GM19452 (cell line): ENCODE results near the gene XCL2.
A peak's percentile ranks its signal among the peaks of the same experiment; 100 is the strongest.

Source experiments
- ATAC-seq: cut with Tn5 transposase; IDR thresholded peaks from one replicate; pipeline ENCODE4 v1.9.1; 2021; ENCODE audit not compliant: unreplicated experiment

The XCL2 gene

DNA sequence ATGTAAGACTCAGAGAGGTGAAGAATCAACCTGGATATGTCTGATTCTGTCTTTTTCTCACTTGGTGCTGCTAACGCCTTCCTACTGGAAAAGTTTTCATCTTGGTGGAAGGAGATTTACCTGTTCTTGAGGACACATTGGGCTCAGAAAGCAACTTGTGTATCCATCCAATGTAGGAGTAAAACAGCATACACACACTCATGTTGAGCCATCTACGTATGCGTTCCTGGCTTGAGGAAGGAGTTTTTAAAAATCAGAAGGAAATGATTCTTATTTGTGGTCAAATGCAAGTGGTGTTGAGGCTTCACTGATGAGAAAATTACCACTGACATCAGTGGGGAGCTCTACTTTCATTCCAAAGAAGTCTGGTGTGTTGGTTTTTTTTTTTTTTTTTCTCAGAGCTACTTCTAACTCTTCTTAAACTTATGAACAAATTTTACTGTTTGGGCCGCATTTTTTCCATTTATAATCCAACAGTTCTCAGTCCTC is 25.6 kb downstream of the XCL2 start:
- no peak for ATAC-seq

DNA sequence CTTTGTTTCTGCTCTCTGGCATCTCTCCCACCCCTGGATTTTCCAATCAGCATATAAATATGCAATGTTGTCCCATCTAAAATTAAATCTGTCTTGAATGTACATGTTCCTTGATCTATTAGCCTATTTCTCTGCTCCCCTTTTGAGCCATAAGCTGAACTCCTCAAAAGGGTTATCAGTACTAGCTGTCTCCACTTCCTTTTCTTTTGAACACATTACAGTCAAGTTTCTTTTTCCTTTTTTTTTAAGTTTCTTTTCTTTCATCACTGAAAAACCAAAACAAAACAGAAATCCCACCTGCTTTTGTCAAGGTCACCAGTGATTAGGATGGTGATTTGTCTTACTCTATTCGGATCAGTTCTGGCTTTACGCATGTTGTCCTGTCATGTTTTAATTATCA is 29.3 kb downstream of the XCL2 start:
- no peak for ATAC-seq

DNA sequence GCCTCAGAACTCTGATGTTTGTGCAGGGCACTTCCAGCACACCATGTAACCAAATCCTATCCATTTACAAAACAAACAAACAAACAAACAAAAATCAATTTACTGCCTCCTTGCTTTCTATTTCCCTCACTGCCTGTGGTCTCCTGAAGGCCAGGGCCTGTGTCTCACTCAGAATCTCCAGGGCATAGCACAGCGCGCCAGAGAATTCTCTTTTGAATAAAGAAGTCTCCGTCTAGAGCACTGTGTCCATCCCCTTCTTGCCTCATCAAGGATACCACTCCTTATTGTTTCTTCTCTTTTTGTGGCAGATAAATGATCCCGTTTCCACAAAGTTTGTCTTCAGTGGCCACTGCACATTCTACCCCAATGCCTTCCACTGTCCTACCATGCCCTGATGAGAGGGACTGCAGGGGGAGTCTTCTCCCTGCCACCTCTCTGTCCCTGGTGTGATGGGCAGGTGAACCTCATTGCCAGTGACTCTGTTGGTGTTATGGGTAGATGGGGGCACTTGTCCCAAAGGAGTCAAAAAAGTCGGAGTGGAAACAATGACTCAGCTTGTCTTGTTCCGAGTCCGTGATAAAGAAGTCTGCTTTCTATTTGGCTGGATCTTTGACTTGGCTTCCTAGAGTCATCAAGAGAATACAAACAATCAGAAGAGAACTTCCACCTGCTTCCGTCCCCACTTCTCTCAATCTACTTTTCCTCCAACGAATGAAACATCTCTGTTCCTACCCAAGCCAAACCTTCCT is 30.0 kb downstream of the XCL2 start:
- ATAC-seq = no peak

DNA sequence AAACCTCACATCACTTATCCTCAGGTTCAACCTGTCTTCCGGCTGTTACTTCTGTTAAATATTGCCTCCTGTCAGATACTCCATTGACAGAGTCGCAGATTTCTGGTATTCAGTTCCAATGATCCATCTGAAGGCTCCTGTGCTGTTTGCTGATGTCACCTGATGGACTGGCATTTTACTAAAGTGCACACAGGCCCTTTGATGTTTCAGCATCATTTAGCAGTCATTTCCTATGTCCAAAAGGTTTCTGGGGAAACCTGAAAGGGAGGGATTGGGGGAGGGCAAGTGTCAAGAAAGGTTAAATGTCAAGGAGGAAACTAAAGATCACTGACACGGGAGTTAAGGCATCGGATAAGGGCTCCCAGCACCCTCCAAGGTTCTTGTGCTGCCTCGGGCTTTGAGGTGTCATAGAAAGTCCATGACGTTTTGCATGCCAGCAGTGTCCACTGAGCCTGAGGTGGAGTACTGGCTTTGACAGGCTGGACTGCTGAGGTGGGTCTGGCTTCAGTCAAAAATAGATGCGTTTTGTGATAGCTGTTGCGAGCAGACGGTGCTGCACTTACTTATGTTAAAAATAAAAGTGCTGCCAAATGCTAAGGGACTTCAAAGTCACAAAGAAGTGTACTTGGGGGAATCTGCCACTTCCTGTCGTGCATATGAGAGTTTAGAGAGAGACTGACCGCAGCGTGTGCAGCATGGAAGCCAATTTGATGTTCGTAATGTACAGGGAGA is 30.8 kb downstream of the XCL2 start:
- no peak for ATAC-seq

DNA sequence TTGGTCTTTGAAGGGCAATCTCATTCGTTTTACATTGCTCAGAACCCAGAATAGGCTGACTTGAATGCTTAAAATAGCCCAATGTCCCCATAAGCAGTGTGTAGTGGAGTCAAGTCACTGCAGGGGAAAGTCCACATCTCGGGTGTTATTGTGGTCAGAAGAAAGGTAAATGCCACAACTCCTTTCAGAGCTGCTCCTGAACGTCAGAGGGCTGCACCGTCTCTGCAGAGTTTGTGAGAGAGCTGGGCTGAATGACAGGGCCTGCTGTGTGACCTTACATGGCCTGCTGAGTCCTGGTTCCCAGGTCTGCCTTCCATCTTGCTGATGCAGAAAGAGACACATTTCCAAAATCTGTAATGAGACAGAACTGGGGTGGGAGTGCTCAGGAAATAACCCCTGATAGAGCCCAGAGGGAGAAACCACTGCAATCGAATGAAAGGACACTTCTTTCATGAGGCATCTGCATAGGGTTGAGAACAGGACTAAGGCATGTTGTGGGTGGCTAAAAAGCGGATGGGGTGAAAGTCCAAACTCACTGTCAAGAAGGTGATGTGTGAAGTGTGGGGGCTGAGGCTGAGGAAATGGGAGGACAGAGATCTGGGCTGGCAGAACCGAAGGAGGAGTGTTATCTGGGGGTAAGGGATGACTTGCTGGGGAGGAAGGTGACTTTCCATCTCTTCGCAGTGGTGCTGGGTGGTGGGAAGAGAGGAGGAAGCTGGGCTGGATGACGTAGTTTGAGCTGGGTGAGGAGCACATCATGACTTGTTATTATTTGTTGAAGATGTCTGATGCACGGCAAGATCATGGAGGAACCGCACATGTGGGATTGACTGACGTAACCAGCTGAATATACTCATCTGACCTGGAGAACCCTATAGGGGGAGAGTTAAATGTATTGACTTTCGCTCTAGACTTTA is 33.7 kb downstream of the XCL2 start:
- peak; percentile 79 for ATAC-seq

DNA sequence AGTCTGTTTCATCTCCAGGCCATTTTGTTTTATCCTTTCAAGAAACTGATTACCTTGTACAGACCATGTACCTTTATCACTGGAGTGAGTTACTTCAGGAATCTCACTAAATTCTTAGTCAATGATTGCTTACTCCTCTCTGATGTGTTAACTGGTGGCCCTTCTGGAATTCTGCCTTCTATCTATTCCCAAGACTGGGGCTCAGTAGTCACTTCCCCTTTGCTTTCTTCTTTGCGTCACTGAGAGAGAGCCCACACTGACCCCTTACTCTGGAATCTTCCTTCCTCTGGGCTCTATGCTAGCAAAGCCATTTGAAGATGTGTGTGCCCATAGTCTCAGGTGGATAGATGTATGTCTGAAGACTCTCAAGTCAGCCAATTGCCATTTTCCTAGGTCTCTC is 34.6 kb downstream of the XCL2 start:
- no peak for ATAC-seq

DNA sequence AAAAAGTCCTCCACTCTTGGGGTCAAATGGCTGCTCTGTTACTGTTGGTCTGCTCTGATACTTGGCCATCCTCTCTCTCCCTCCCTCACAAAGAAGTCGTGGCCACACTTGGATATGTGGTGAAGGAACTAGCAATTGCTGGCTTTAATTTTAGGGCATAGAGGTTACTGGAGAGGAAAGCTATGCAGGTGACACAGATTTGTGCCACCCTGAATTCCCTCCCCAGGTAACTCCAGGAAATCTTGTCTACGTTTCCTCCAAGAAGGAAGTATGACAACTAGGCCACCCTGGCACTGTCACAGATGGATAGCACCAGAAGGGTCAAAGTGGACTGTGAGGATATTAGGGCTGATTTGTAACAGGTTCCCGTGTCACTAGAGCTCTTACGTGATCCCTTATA is 36.0 kb downstream of the XCL2 start:
- ATAC-seq = no peak

DNA sequence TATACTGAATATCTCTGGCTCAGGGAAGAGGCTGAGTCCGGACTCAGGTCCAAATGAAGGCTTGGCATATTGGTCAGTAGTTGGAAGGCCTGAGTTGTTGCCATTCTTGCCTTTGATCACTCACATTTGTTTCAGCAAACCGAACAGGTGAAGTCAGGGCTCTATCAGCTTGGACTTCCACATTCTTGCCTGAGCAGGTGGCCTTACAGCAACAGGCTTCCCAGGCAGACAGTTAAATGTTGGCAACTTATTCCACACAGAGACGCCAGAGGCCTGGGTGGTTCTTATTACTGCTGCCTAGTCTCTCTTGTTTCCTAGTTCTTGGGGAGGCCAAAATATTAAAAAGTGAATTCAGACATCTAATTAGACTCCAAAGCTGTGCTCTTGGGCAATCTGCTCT is 36.6 kb downstream of the XCL2 start:
- no peak for ATAC-seq

DNA sequence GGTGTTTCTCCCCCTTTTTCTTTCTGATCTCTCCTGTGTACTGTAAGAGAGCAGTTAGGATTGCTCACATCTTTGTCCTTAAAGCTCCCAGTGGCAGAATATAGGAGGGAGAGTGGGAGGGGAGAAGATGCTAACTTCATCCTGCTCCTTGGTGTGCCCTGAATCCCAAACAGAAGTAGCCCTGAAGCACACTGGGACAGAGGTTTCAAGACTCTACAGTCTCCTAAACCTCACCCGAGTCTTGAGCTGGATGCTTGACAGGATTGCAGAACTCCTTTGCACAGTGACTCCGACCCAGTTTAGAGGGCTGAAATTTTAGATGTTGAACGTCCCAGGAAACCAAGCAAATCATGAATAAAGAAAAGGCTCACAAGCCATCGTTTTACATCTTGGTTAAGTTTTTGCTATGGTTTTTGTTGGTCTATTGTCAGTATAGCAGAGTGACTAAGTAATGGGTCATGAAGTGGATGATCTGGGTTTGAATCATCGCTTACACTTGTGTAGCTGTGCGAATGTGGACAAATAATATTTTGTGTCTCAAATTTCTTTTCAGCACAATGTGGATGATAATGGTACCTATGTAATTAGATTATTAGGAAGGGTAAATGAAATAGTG is 37.5 kb downstream of the XCL2 start:
- no peak for ATAC-seq

DNA sequence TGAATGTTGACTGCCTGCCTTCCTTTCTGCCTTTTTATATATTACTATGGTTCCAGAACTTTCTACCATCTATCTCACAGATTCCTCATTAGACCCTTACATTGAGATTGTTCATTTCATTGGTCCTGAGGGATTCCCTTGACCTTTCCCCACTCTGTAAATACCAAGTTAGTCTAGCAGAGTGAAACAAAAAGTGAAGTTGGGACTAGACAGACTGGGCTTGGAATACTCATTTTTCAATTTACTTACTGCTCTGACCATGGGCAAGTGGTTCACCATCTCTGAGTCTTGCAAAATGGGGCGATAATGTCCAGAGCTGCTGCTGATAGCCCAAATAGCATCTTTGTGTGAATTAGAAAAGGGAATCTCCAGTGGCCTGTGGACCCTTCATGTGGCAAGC is 38.8 kb downstream of the XCL2 start:
- ATAC-seq = no peak

DNA sequence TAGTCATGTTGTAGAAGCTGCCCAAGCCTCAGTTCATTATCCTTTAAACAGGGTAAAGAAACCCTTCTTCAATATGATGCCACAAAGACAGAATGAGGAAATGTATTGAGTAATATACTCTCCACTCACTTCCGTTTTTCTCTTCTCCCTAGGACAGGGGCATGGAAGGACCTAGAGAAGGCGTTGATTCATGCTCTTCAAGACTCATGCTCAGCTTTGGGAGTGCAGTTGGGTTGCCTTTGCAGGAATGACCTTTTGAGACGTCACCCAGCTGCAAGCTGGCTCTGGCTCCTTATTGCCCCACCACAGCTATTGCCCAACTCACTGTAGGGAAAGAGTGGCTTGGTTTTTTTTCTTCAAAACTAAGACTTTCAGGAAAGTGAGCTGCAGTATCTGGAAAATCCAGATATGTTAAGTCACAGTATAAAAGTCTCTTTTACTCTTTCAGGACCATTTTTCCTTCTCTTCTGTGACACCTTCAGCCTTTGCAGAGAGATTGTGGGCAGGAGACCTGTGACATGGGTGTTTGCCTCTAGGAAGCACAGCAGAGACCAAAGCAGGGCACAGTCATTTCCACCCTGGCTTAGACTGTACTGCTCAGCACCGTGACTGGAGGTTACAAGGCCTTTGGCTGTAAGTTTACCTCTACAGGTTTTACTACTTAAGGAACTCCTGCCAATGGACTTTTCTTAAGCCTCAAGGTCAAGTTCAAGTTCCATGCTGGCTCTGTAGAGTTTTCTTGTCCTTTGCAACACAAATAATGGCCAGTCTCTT is 39.5 kb downstream of the XCL2 start:
- ATAC-seq = peak; percentile 90

DNA sequence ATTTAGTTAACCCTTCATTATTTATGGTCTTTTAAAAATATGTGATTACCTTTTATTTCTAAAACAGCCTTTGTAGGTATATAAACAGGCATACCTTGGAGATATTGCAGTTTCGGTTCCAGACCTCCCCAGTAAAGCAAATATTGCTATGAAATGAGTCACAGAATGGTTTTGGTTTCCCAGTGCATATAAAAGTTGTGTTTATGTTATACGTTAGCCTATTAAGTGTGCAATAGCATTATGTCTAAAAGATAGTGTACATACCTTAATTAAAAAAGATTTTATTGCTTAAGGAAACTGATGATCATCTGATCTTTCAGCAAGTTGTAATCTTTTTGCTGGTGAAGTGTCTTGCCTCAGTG is 44.1 kb downstream of the XCL2 start:
- no peak for ATAC-seq

DNA sequence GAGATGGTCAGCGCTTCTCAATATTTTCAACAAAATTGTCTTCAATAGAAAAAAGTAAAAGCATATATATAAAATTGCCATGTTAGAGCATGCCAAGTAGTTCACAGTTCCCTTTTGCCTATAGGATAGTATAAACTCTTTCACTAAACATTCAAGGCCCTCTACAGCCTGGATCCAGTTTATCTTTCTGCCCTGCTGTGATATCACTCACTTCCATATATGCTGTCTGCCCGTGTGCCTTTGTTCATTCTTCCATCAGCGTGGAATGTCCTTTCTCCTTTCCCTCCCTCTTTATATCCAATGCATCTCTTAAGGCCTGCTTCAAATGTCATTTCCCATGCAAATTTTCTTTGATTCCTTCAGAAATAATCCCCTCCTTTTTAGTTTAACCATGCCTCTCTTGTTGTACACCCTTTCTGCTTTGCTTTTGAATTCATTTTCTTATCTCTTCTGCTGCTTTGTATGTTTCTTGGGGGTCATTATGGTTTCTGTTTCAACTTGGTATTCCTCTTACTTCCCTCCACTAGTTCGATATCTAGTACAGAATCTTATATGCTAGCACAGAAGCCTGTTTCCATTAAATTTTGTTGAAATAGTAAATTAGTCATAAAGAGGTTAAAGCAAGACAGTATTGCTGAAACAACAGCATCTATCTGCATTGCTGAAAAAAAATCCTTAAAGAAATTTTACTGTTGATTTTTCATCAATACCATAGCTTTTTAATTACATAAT is 44.7 kb downstream of the XCL2 start:
- ATAC-seq = no peak

DNA sequence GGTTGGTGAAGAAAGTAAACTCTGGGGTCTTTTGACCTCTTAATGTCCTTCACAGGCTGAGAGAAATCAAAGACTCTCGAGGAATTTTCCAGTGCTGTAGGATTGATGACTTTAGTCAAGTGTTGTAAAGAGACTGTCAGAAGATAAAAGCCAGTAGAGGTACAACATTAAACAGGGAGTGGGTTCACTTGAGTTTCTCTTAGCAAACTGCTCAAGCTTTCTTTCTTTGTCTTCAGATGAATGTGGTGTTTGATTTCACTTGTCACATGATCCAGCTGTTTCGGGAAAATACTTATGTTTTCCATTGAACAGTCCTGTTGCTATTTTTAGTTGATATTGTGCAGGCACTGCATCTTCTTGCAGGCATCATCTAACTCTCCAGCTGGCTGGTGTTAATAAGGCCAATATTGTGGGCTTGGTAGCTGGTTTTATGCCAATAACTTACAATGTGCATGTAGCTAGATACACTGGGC is 45.6 kb downstream of the XCL2 start:
- no peak for ATAC-seq

DNA sequence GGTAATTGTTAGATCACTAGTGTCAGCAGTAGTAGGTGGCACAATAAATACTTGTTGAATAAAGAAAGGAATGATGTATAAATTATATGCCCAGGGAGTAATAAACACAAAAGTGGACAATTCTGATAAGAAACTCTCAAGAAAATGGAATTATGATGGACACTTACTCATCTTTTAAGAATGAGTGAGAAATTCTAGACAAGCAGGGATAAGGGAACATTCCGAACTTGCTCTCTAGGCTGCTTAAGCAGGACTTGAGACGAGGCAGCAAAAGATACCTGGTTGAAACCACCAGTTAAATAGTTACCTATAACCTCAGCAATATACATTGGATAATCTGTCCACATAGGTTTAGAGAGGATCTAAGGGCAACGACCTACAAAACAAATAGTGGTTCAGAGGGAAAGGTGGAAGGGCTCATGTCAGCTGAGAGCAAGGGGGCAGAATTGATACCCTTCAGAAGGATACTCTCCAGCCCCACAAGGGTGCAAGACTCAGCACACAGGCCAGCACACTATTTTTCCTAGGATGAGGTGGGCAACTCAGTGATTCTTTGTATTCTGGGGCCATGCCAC is 46.3 kb downstream of the XCL2 start:
- no peak for ATAC-seq

DNA sequence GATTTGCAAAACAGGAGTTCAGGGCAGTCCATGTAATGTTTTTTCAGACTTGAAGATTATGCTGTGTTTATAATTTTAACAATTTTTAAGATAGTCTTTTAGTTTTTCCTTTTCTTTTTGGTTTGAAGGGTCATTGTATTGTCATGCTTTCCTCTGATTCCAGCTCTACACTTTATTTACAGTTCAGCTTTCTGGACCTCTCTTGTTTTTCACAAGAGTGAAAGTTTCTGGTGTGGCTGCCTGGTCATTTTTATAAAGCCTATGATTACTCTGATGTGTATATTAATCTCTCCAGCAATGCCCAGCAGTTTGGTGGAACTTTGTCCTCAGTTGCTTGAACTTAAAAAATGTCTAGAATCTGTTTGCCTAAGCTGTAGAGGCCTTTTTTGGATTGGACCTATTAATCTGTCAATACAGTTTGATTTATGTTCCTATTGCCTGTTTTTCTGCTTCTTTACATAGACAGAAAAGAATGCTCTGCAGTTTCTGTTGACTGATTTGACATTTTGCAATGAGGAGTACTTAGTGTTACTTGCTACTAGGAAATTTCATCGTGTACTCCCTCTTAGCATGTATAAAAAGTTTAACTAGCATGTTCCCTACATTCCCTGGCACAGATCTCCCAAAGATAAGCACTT is 52.2 kb downstream of the XCL2 start:
- no peak for ATAC-seq
